Panc1 (cell line): ENCODE data around the gene SKA1.

Source experiments
- CTCF ChIP-seq: fragments of 450-650 bp; IDR thresholded peaks from 2 replicates; pipeline ENCODE4 v1.5.1; 2017; ENCODE audit warnings: mild to moderate bottlenecking
- POLR2AphosphoS5 ChIP-seq: IDR thresholded peaks from 2 replicates; pipeline ENCODE4 v1.6.1; 2012; ENCODE audit warnings: mild to moderate bottlenecking, low read depth, low read length, moderate library complexity

GRCh38 chr18:50405582-50406271 lies 30.9 kb downstream of the SKA1 start:
- TF ChIP-seq POLR2AphosphoS5: no peak
- no peak for TF ChIP-seq CTCF
